ENCODE results near the gene PLCB2.

- TF ChIP-seq CTCF (IDR thresholded peaks at IDR 0.05) (no peak), EZH2 (IDR thresholded peaks at IDR 0.05) (no peak), EZH2phosphoT487 (IDR thresholded peaks at IDR 0.05) (no peak)
Measured at GRCh38 chr15:40252141-40252437, 55.6 kb downstream of the PLCB2 start.

Measured in neural progenitor cell (in vitro differentiated cells).